ENCODE data around the gene NFYC. TPM values are rescaled to one million over a fixed set of nuclear protein-coding genes. Genes with fewer than 3 reads are reported as not detected.
A peak's percentile ranks its signal among the peaks of the same experiment; 100 is the strongest.
"Not testable (repeated sequence)": the region's sequence is repeated elsewhere in the genome, so short reads cannot be mapped to it uniquely, and the experiment has no call there.

NFYC gene
- total RNA-seq, 1 donor from 2014 or later: 73.2 TPM

- Mint-ChIP-seq H3K4me1 (peaks cover 40% of the 10 kb centered on the region), H3K36me3 (ENCODE audit: low read depth) (peaks cover 16% of the 10 kb centered on the region)
- H3K9me3 Mint-ChIP-seq; H3K27ac Mint-ChIP-seq; H3K4me3 Mint-ChIP-seq; intact Hi-C loops (cut with micrococcal nuclease); H3K27me3 Mint-ChIP-seq; DNase-seq: not testable (repeated sequence)
These were observed 11.3 kb downstream of the NFYC start for GRCh38 chr1:40702810-40703209.

- Mint-ChIP-seq H3K27me3 (no peaks in the 10 kb centered on the region), H3K36me3 (ENCODE audit: low read depth) (peaks cover 15% of the 10 kb centered on the region), H3K4me1 (peaks cover 39% of the 10 kb centered on the region), H3K4me3 (no peak overlapping the region), H3K27ac (peak overlapping the region; percentile 8), H3K9me3 (no peaks in the 10 kb centered on the region)
- DNase-seq: no peak
- intact Hi-C loops (cut with micrococcal nuclease): no loop called here
These were observed 11.8 kb downstream of the NFYC start for GRCh38 chr1:40703316-40703715.

GRCh38 chr1:40704817-40705733, 13.6 kb downstream of the NFYC start:
- H3K4me3 Mint-ChIP-seq: no peak overlapping the region
- H3K4me1 Mint-ChIP-seq: peaks cover 39% of the 10 kb centered on the region
- H3K9me3 Mint-ChIP-seq: no peaks in the 10 kb centered on the region
- no peaks in the 10 kb centered on the region for H3K27me3 Mint-ChIP-seq
- intact Hi-C loops (cut with micrococcal nuclease): no loop called here
- H3K36me3 Mint-ChIP-seq (ENCODE audit: low read depth): peaks cover 9% of the 10 kb centered on the region
- no peak for DNase-seq
- no peak overlapping the region for H3K27ac Mint-ChIP-seq

GRCh38 chr1:40706626-40707025, 15.1 kb downstream of the NFYC start:
- H3K27ac Mint-ChIP-seq: no peak overlapping the region
- intact Hi-C loops (cut with micrococcal nuclease): no loop called here
- no peaks in the 10 kb centered on the region for H3K27me3 Mint-ChIP-seq
- peaks cover 47% of the 10 kb centered on the region for H3K4me1 Mint-ChIP-seq
- no peaks in the 10 kb centered on the region for H3K9me3 Mint-ChIP-seq
- no peak for DNase-seq
- no peak overlapping the region for H3K4me3 Mint-ChIP-seq
- peaks cover 10% of the 10 kb centered on the region for H3K36me3 Mint-ChIP-seq (ENCODE audit: low read depth)

GRCh38 chr1:40708750-40709099, 17.2 kb downstream of the NFYC start:
- no peak for DNase-seq
- Mint-ChIP-seq H3K9me3 (no peaks in the 10 kb centered on the region), H3K4me3 (peak overlapping the region; percentile 88), H3K27ac (peak overlapping the region; percentile 90), H3K4me1 (peaks cover 52% of the 10 kb centered on the region), H3K27me3 (no peaks in the 10 kb centered on the region), H3K36me3 (ENCODE audit: low read depth) (peaks cover 16% of the 10 kb centered on the region)
- intact Hi-C loops (cut with micrococcal nuclease): loop anchor here (1.0 kb wide), 2 partner anchors 7 to 16 kb away; no protein-coding TSS in a partner anchor

- peaks cover 16% of the 10 kb centered on the region for H3K36me3 Mint-ChIP-seq (ENCODE audit: low read depth)
- intact Hi-C loops (cut with micrococcal nuclease): loop anchor here (1.0 kb wide), 2 partner anchors 8 to 17 kb away; no protein-coding TSS in a partner anchor
- H3K27ac Mint-ChIP-seq: peak overlapping the region; percentile 90
- H3K4me1 Mint-ChIP-seq: peaks cover 50% of the 10 kb centered on the region
- H3K4me3 Mint-ChIP-seq: peak overlapping the region; percentile 88
- no peaks in the 10 kb centered on the region for H3K9me3 Mint-ChIP-seq
- DNase-seq: peak; percentile 93
- H3K27me3 Mint-ChIP-seq: no peaks in the 10 kb centered on the region
These were observed 17.7 kb downstream of the NFYC start for GRCh38 chr1:40709100-40709801.

GRCh38 chr1:40709802-40710278, 18.3 kb downstream of the NFYC start:
- no peaks in the 10 kb centered on the region for H3K27me3 Mint-ChIP-seq
- intact Hi-C loops (cut with micrococcal nuclease): loop anchor here (1.0 kb wide), 2 partner anchors 9 to 18 kb away; no protein-coding TSS in a partner anchor
- peak overlapping the region; percentile 88 for H3K4me3 Mint-ChIP-seq
- H3K4me1 Mint-ChIP-seq: peaks cover 47% of the 10 kb centered on the region
- no peak for DNase-seq
- H3K9me3 Mint-ChIP-seq: no peaks in the 10 kb centered on the region
- peak overlapping the region; percentile 72 for H3K27ac Mint-ChIP-seq
- peaks cover 16% of the 10 kb centered on the region for H3K36me3 Mint-ChIP-seq (ENCODE audit: low read depth)

- no peaks in the 10 kb centered on the region for H3K27me3 Mint-ChIP-seq
- peak overlapping the region; percentile 56 for H3K27ac Mint-ChIP-seq
- H3K4me3 Mint-ChIP-seq: peak overlapping the region; percentile 88
- peaks cover 49% of the 10 kb centered on the region for H3K4me1 Mint-ChIP-seq
- intact Hi-C loops (cut with micrococcal nuclease): no loop called here
- DNase-seq: no peak
- no peaks in the 10 kb centered on the region for H3K9me3 Mint-ChIP-seq
- peaks cover 20% of the 10 kb centered on the region for H3K36me3 Mint-ChIP-seq (ENCODE audit: low read depth)
These were observed 19.2 kb downstream of the NFYC start for GRCh38 chr1:40710581-40711315.

GRCh38 chr1:40711465-40712404, 20.2 kb downstream of the NFYC start:
- H3K4me1 Mint-ChIP-seq: peaks cover 54% of the 10 kb centered on the region
- intact Hi-C loops (cut with micrococcal nuclease): no loop called here
- peak overlapping the region; percentile 62 for H3K4me3 Mint-ChIP-seq
- DNase-seq: no peak
- no peaks in the 10 kb centered on the region for H3K9me3 Mint-ChIP-seq
- no peaks in the 10 kb centered on the region for H3K27me3 Mint-ChIP-seq
- H3K27ac Mint-ChIP-seq: peak overlapping the region; percentile 34
- peaks cover 25% of the 10 kb centered on the region for H3K36me3 Mint-ChIP-seq (ENCODE audit: low read depth)

GRCh38 chr1:40712405-40712944, 21.0 kb downstream of the NFYC start:
- no peak for DNase-seq
- Mint-ChIP-seq H3K27ac (no peak overlapping the region), H3K9me3 (no peaks in the 10 kb centered on the region), H3K27me3 (no peaks in the 10 kb centered on the region), H3K4me1 (peaks cover 54% of the 10 kb centered on the region), H3K36me3 (ENCODE audit: low read depth) (peaks cover 28% of the 10 kb centered on the region), H3K4me3 (no peak overlapping the region)
- intact Hi-C loops (cut with micrococcal nuclease): no loop called here

- Mint-ChIP-seq H3K27ac (peak overlapping the region; percentile 77), H3K4me3 (peak overlapping the region; percentile 66), H3K36me3 (ENCODE audit: low read depth) (peaks cover 30% of the 10 kb centered on the region), H3K9me3 (no peaks in the 10 kb centered on the region), H3K27me3 (no peaks in the 10 kb centered on the region), H3K4me1 (peaks cover 56% of the 10 kb centered on the region)
- intact Hi-C loops (cut with micrococcal nuclease): no loop called here
- DNase-seq: peak; percentile 68
These were observed 21.5 kb downstream of the NFYC start for GRCh38 chr1:40712997-40713396.

GRCh38 chr1:40715491-40716059, 24.1 kb downstream of the NFYC start:
- no peak for DNase-seq
- H3K4me3 Mint-ChIP-seq: no peak overlapping the region
- H3K27ac Mint-ChIP-seq: no peak overlapping the region
- peaks cover 45% of the 10 kb centered on the region for H3K4me1 Mint-ChIP-seq
- H3K9me3 Mint-ChIP-seq: no peaks in the 10 kb centered on the region
- no peaks in the 10 kb centered on the region for H3K27me3 Mint-ChIP-seq
- H3K36me3 Mint-ChIP-seq (ENCODE audit: low read depth): peaks cover 30% of the 10 kb centered on the region
- intact Hi-C loops (cut with micrococcal nuclease): no loop called here

All from activated CD4-positive, alpha-beta T cell treated with anti-CD3 and anti-CD28 coated beads, Interleukin-2, amount 10 ng/mL, durations not matched to agents 24 days and 14 days (primary cell).